ENCODE measurements around the gene PDE6D.

PDE6D gene

GRCh38 chr2:231682603-231683291 lies 98.3 kb downstream of the PDE6D start:
- DNase-seq (ENCODE audit: low spot score) = no peak
